ENCODE data around the gene ZACN.

The ZACN gene

GRCh38 chr17:76104140-76104895, 25.3 kb downstream of the ZACN start:
- DNase-seq: no peak

GRCh38 chr17:76104896-76105231, 25.9 kb downstream of the ZACN start:
- no peak for DNase-seq

GRCh38 chr17:76106703-76107102, 27.7 kb downstream of the ZACN start:
- DNase-seq: no peak

GRCh38 chr17:76107509-76107908, 28.5 kb downstream of the ZACN start:
- peak; percentile 44 for DNase-seq

GRCh38 chr17:76111956-76112355, 33.0 kb downstream of the ZACN start:
- DNase-seq: no peak

- DNase-seq: no peak
Measured at GRCh38 chr17:76115138-76115754, 36.3 kb downstream of the ZACN start.

- DNase-seq: no peak
Measured at GRCh38 chr17:76119409-76120371, 40.7 kb downstream of the ZACN start.

GRCh38 chr17:76120658-76121008, 41.7 kb downstream of the ZACN start:
- DNase-seq: no peak

GRCh38 chr17:76121932-76122430, 43.0 kb downstream of the ZACN start:
- no peak for DNase-seq

GRCh38 chr17:76122431-76123190, 43.6 kb downstream of the ZACN start:
- no peak for DNase-seq

GRCh38 chr17:76123191-76123499, 44.2 kb downstream of the ZACN start:
- DNase-seq: no peak

GRCh38 chr17:76123749-76124581, 45.0 kb downstream of the ZACN start:
- DNase-seq: no peak

- DNase-seq: no peak
Measured at GRCh38 chr17:76124582-76125390, 45.8 kb downstream of the ZACN start.

GRCh38 chr17:76125391-76125675, 46.4 kb downstream of the ZACN start:
- no peak for DNase-seq

GRCh38 chr17:76125922-76126321, 46.9 kb downstream of the ZACN start:
- no peak for DNase-seq

- DNase-seq: no peak
Measured at GRCh38 chr17:76130473-76130872, 51.5 kb downstream of the ZACN start.

- DNase-seq: no peak
Measured at GRCh38 chr17:76131051-76131691, 52.2 kb downstream of the ZACN start.

- no peak for DNase-seq
Measured at GRCh38 chr17:76131692-76132573, 53.0 kb downstream of the ZACN start.

All from CD4-positive, alpha-beta T cell treated with Interleukin-10 for 1 hour (primary cell).